H9 (cell line): ENCODE data around the gene ZNF275. TPM values are rescaled to one million over a fixed set of nuclear protein-coding genes. Genes with fewer than 3 reads are reported as not detected.

Experiments used
- DNase-seq: peaks from one replicate; pipeline ENCODE4 v3.0.0-alpha.2; 2017
- H2AFZ ChIP-seq: one replicate; pipeline ENCODE4 v1.6.1; 2013; ENCODE audit warnings: mild to moderate bottlenecking, low read length, control low read depth, moderate library complexity
- H2AK5ac ChIP-seq: 2 replicates; pipeline ENCODE4 v1.6.1; 2013; ENCODE audit warnings: low read length, control low read depth, mixed read lengths; ENCODE audit not compliant: insufficient read length
- H2BK120ac ChIP-seq: one replicate; pipeline ENCODE4 v1.6.1; 2013; ENCODE audit warnings: low read depth, mild to moderate bottlenecking, low read length, control low read depth, inconsistent platforms; ENCODE audit not compliant: poor library complexity, severe bottlenecking
- H2BK12ac ChIP-seq: 2 replicates; pipeline ENCODE4 v1.6.1; 2013; ENCODE audit warnings: low read length, control low read depth, mixed read lengths, low read depth; ENCODE audit not compliant: insufficient read length
- H2BK15ac ChIP-seq: 2 replicates; pipeline ENCODE4 v1.6.1; 2013; ENCODE audit warnings: low read depth, low read length, control low read depth
- H2BK20ac ChIP-seq: one replicate; pipeline ENCODE4 v1.6.1; 2013; ENCODE audit warnings: low read depth, mild to moderate bottlenecking, low read length, control low read depth, inconsistent platforms; ENCODE audit not compliant: poor library complexity, severe bottlenecking
- H2BK5ac ChIP-seq: 2 replicates; pipeline ENCODE4 v1.6.1; 2013; ENCODE audit warnings: low read length, control low read depth, mixed read lengths; ENCODE audit not compliant: insufficient read length
- H3K14ac ChIP-seq: 2 replicates; pipeline ENCODE4 v1.6.1; 2013; ENCODE audit warnings: low read length, control low read depth; ENCODE audit not compliant: insufficient read depth
- H3K18ac ChIP-seq: 2 replicates; pipeline ENCODE4 v1.6.1; 2013; ENCODE audit warnings: low read depth, mild to moderate bottlenecking, mixed read lengths, low read length, control low read depth; ENCODE audit not compliant: insufficient read length
- H3K23ac ChIP-seq: 2 replicates; pipeline ENCODE4 v1.6.1; 2013; ENCODE audit warnings: low read length, control low read depth, mixed read lengths, low read depth; ENCODE audit not compliant: insufficient read length
- H3K23me2 ChIP-seq: 2 replicates; pipeline ENCODE4 v1.6.1; 2013; ENCODE audit warnings: low read depth, mild to moderate bottlenecking, mixed read lengths, low read length, control low read depth; ENCODE audit not compliant: insufficient read length, poor library complexity, severe bottlenecking
- H3K27ac ChIP-seq: 2 replicates; pipeline ENCODE4 v1.5.1; 2013; ENCODE audit warnings: low read length, control low read depth, mixed read lengths, low read depth; ENCODE audit not compliant: insufficient read length
- H3K27me3 ChIP-seq: 2 replicates; pipeline ENCODE4 v1.6.1; 2013; ENCODE audit warnings: low read length, control low read depth, inconsistent platforms; ENCODE audit not compliant: insufficient read depth
- H3K4ac ChIP-seq: 2 replicates; pipeline ENCODE4 v1.6.1; 2013; ENCODE audit warnings: low read depth, mild to moderate bottlenecking, control low read depth, inconsistent platforms, low read length, moderate library complexity
- H3K4me1 ChIP-seq: 2 replicates; pipeline ENCODE4 v1.6.1; 2013; ENCODE audit warnings: low read length, control low read depth, inconsistent platforms; ENCODE audit not compliant: insufficient read depth
- H3K4me2 ChIP-seq: 2 replicates; pipeline ENCODE4 v1.6.1; 2013; ENCODE audit warnings: low read length, control low read depth, mixed read lengths; ENCODE audit not compliant: insufficient read length, insufficient read depth
- H3K56ac ChIP-seq: 2 replicates; pipeline ENCODE4 v1.6.1; 2013; ENCODE audit warnings: low read depth, mild to moderate bottlenecking, mixed read lengths, low read length, control low read depth; ENCODE audit not compliant: insufficient read length
- H3K79me1 ChIP-seq: 2 replicates; pipeline ENCODE4 v1.6.1; 2013; ENCODE audit warnings: low read depth, mild to moderate bottlenecking, moderate library complexity, low read length, control low read depth, inconsistent platforms; ENCODE audit not compliant: insufficient read depth, poor library complexity, severe bottlenecking
- H3K79me2 ChIP-seq: 2 replicates; pipeline ENCODE4 v1.6.1; 2013; ENCODE audit warnings: low read length, control low read depth, inconsistent platforms; ENCODE audit not compliant: insufficient read depth
- H3K9ac ChIP-seq: 2 replicates; pipeline ENCODE4 v1.6.1; 2013; ENCODE audit warnings: low read length, control low read depth, mixed read lengths; ENCODE audit not compliant: insufficient read length; ENCODE audit errors: extremely low read depth
- H3K9me3 ChIP-seq: one replicate; pipeline ENCODE4 v1.6.1; 2013; ENCODE audit warnings: low read depth, low read length, inconsistent platforms; ENCODE audit not compliant: control insufficient read depth
- H3T11ph ChIP-seq: one replicate; pipeline ENCODE4 v1.6.1; 2013; ENCODE audit warnings: mild to moderate bottlenecking, low read length, control low read depth, inconsistent platforms
- H4K20me1 ChIP-seq: one replicate; pipeline ENCODE4 v1.6.1; 2013; ENCODE audit not compliant: control insufficient read depth, insufficient read length, insufficient read depth
- H4K5ac ChIP-seq: 2 replicates; pipeline ENCODE4 v1.6.1; 2013; ENCODE audit warnings: low read depth, mild to moderate bottlenecking, mixed read lengths, low read length, control low read depth; ENCODE audit not compliant: insufficient read length
- H4K8ac ChIP-seq: replicated peaks from 2 replicates; pipeline ENCODE4 v1.6.1; 2013; ENCODE audit warnings: low read length, control low read depth, mixed read lengths, low read depth; ENCODE audit not compliant: insufficient read length
- H4K91ac ChIP-seq: 2 replicates; pipeline ENCODE4 v1.6.1; 2013; ENCODE audit warnings: low read depth, mild to moderate bottlenecking, moderate library complexity, mixed read lengths, low read length, control low read depth; ENCODE audit not compliant: insufficient read length
- H3K27ac Mint-ChIP-seq, 3 experiments: 2 replicates in 2 of 3; 3 replicates in 1 of 3; pipeline ENCODE4 v1.8.0; 2020 to 2021; ENCODE audit warnings: mixed read lengths in 3 of 3, mild to moderate bottlenecking in 1 of 3, moderate library complexity in 1 of 3
- H3K27me3 Mint-ChIP-seq: 2 replicates; pipeline ENCODE4 v1.8.0; 2021; ENCODE audit warnings: low read depth, mild to moderate bottlenecking, moderate library complexity, mixed read lengths
- H3K36me3 Mint-ChIP-seq, 3 experiments: 2 replicates in 2 of 3; 3 replicates in 1 of 3; pipeline ENCODE4 v1.8.0; 2020 to 2021; ENCODE audit warnings: low read depth in 3 of 3, mixed read lengths in 3 of 3; ENCODE audit not compliant: insufficient read depth in 1 of 3
- H3K4me1 Mint-ChIP-seq, 2 experiments: 2 replicates each; pipeline ENCODE4 v1.8.0; 2020; ENCODE audit warnings: mixed read lengths in 2 of 2
- H3K4me3 Mint-ChIP-seq, 2 experiments: 2 replicates in 1 of 2; 3 replicates in 1 of 2; pipeline ENCODE4 v1.8.0; 2020 to 2021; ENCODE audit warnings: mild to moderate bottlenecking in 2 of 2, mixed read lengths in 2 of 2, moderate library complexity in 1 of 2
- H3K9me3 Mint-ChIP-seq, 2 experiments: 2 replicates in 1 of 2; 3 replicates in 1 of 2; pipeline ENCODE4 v1.8.0; 2020; ENCODE audit warnings: mild to moderate bottlenecking in 2 of 2, mixed read lengths in 2 of 2, moderate library complexity in 1 of 2
- WGBS: extraction: QIAGEN DNeasy Blood & Tissue Kit; methylation state at CpG from one replicate; pipeline ENCODE4 v1.1.7; 2013; ENCODE audit warnings: missing lambda C conversion rate, low lambda C conversion rate, mixed read lengths; ENCODE audit not compliant: insufficient read length; ENCODE audit errors: extremely low coverage; 5-methylcytosine and 5-hydroxymethylcytosine counted together
- total RNA-seq: library from RNA; stranded (reverse); gene quantifications from 2 replicates; pipeline ENCODE4 v1.2.1, GENCODE V29; 2021
- TF ChIP-seq, protein P1 (sequence below): fragments of 200-600 bp; sonication (generic); conservative IDR thresholded peaks from 3 replicates; pipeline ENCODE4 v1.8.0; 2021; ENCODE audit warnings: antibody characterized with exemption, mild to moderate bottlenecking

ZNF275 gene
- total RNA-seq, 1 experiment from 2014 or later = 11.8 TPM

DNA sequence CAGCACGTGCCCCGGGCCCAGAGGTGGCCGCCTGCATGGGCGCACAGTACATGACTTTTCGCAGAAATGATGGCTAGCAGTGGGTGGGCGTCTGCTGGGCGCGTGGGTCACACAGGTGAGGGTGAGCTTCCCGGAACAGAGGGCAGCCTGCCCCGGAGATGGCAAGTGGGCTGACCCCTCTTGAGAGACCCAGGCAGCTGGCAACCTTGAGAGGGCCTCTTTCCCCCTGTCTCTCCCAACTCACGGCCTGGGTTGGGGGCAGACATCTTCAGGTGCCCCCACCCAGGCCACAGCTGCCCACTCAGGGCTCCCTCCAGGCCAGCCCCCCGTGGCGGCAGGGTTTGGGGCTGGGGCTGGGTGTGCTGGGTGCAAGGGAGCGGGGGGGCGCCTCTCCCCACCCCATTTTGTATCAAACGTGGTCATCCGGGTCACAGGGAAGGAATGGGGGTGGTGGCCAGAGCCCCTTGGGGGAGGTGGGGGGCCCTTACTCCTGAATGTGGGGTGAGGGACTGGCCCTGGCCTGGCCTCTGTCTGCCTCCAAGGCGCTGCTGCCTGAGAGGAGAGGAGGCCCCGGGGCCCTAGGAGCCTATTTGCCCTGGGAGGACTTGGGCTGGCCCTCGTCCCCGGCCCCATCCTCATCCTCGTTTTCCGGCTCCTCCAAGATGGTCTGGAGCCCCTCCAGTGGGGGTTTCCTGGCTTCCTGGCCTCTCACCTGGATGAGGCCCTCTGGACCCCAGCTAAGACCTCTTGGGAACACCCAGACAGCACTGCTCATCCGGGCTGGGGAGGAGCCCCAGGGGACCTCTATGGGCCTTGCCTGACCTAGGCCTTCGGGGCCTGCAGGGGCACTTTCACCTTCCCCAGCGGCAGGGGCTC lies 62.6 kb downstream of the ZNF275 start:
- Mint-ChIP-seq H3K27ac (no peak overlapping the region), H3K36me3 (peaks cover 5 to 7% (median 6%) of the 10 kb centered on the region in 3 experiments), H3K9me3 (peaks cover 61 to 63% of the 10 kb centered on the region in 2 experiments), H3K4me1 (peaks cover 0 to 6% of the 10 kb centered on the region in 2 experiments; a peak in 1 of 4 replicates), H3K27me3 (peaks cover 18% of the 10 kb centered on the region), H3K4me3 (no peak overlapping the region)
- no peak overlapping the region for H4K5ac ChIP-seq
- H3T11ph ChIP-seq = no peak overlapping the region
- H2BK15ac ChIP-seq = no peak overlapping the region
- H3K23me2 ChIP-seq = peaks cover 5% of the 10 kb centered on the region
- DNase-seq = no peak
- H3K18ac ChIP-seq = no peak overlapping the region
- no peak overlapping the region for H2AK5ac ChIP-seq
- no peak overlapping the region for H4K8ac ChIP-seq
- H3K4ac ChIP-seq = no peak overlapping the region
- no peak overlapping the region for H2BK5ac ChIP-seq
- H2BK120ac ChIP-seq = no peak overlapping the region
- no peaks in the 10 kb centered on the region for H3K79me2 ChIP-seq
- no CpG with 5 or more reads among the region's 26 CpGs for WGBS
- H3K79me1 ChIP-seq = no peaks in the 10 kb centered on the region
- no peaks in the 10 kb centered on the region for H3K27me3 ChIP-seq
- H3K23ac ChIP-seq = no peak overlapping the region
- H3K9ac ChIP-seq = no peak overlapping the region
- no peak overlapping the region for H3K14ac ChIP-seq
- H2BK12ac ChIP-seq = no peak overlapping the region
- no peak overlapping the region for H2BK20ac ChIP-seq
- H3K27ac ChIP-seq = no peak overlapping the region
- no peak overlapping the region for H4K91ac ChIP-seq
- H4K20me1 ChIP-seq = no peaks in the 10 kb centered on the region
- no peaks in the 10 kb centered on the region for H3K4me1 ChIP-seq
- TF ChIP-seq, protein P1, sequence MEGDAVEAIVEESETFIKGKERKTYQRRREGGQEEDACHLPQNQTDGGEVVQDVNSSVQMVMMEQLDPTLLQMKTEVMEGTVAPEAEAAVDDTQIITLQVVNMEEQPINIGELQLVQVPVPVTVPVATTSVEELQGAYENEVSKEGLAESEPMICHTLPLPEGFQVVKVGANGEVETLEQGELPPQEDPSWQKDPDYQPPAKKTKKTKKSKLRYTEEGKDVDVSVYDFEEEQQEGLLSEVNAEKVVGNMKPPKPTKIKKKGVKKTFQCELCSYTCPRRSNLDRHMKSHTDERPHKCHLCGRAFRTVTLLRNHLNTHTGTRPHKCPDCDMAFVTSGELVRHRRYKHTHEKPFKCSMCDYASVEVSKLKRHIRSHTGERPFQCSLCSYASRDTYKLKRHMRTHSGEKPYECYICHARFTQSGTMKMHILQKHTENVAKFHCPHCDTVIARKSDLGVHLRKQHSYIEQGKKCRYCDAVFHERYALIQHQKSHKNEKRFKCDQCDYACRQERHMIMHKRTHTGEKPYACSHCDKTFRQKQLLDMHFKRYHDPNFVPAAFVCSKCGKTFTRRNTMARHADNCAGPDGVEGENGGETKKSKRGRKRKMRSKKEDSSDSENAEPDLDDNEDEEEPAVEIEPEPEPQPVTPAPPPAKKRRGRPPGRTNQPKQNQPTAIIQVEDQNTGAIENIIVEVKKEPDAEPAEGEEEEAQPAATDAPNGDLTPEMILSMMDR = no peak
- H3K9me3 ChIP-seq = peaks cover 27% of the 10 kb centered on the region
- no peak overlapping the region for H3K4me2 ChIP-seq
- no peak overlapping the region for H2AFZ ChIP-seq
- no peak overlapping the region for H3K56ac ChIP-seq
